Osteocyte (in vitro differentiated cells): ENCODE data around the gene KAZN. TPM values are rescaled to one million over a fixed set of nuclear protein-coding genes. Genes with fewer than 3 reads are reported as not detected.

ENCODE experiments used
- DNase-seq: peaks from one replicate; pipeline ENCODE4 v3.0.0; 2021; ENCODE audit warnings: mixed read lengths; ENCODE audit not compliant: unreplicated experiment; ENCODE audit errors: extremely low spot score
- H3K27ac Mint-ChIP-seq: one replicate; pipeline ENCODE4 v1.8.0; 2021; ENCODE audit warnings: mild to moderate bottlenecking, mixed read lengths; ENCODE audit not compliant: unreplicated experiment
- H3K27me3 Mint-ChIP-seq: one replicate; pipeline ENCODE4 v1.8.0; 2021; ENCODE audit warnings: mixed read lengths; ENCODE audit not compliant: unreplicated experiment
- H3K36me3 Mint-ChIP-seq: one replicate; pipeline ENCODE4 v1.8.0; 2021; ENCODE audit warnings: mixed read lengths; ENCODE audit not compliant: unreplicated experiment
- H3K4me1 Mint-ChIP-seq: one replicate; pipeline ENCODE4 v1.8.0; 2021; ENCODE audit warnings: mixed read lengths; ENCODE audit not compliant: unreplicated experiment
- H3K4me3 Mint-ChIP-seq: one replicate; pipeline ENCODE4 v1.8.0; 2021; ENCODE audit warnings: mild to moderate bottlenecking, moderate library complexity, mixed read lengths; ENCODE audit not compliant: unreplicated experiment
- H3K9me3 Mint-ChIP-seq: one replicate; pipeline ENCODE4 v1.8.0; 2021; ENCODE audit warnings: mixed read lengths; ENCODE audit not compliant: unreplicated experiment
- CTCF ChIP-seq: fragments of 200-600 bp; sonication (generic); IDR thresholded peaks from 2 replicates; pipeline ENCODE4 v1.5.0; 2021; ENCODE audit warnings: antibody characterized with exemption, mild to moderate bottlenecking, moderate library complexity
- total RNA-seq: library from RNA; stranded (reverse); gene quantifications from 2 replicates; pipeline ENCODE4 v1.2.1, GENCODE V29; 2021

Gene KAZN
- total RNA-seq, 1 donor from 2014 or later = 47.1 TPM

GRCh38 chr1:15151871-15152270 is 553.4 kb downstream of the KAZN start:
- Mint-ChIP-seq H3K27me3 (peaks cover 32% of the 10 kb centered on the region), H3K4me1 (peaks cover 15% of the 10 kb centered on the region), H3K9me3 (no peaks in the 10 kb centered on the region), H3K4me3 (no peak overlapping the region), H3K27ac (no peak overlapping the region), H3K36me3 (no peaks in the 10 kb centered on the region)
- TF ChIP-seq CTCF = no peak
- DNase-seq = no peak

- Mint-ChIP-seq H3K27ac (peak overlapping the region; percentile 79), H3K4me1 (peaks cover 15% of the 10 kb centered on the region), H3K36me3 (no peaks in the 10 kb centered on the region), H3K27me3 (peaks cover 32% of the 10 kb centered on the region), H3K9me3 (no peaks in the 10 kb centered on the region), H3K4me3 (peak overlapping the region; percentile 85)
- DNase-seq = peak; percentile 88
- TF ChIP-seq CTCF = peak; percentile 82
Measured at GRCh38 chr1:15152318-15153183, 554.1 kb downstream of the KAZN start.

- peak within 1 kb of the TSS; percentile 85 for H3K4me3 Mint-ChIP-seq
- no peaks in the 10 kb centered on the region for H3K36me3 Mint-ChIP-seq
- no peak for TF ChIP-seq CTCF
- H3K9me3 Mint-ChIP-seq = no peaks in the 10 kb centered on the region
- H3K4me1 Mint-ChIP-seq = peaks cover 15% of the 10 kb centered on the region
- no peak for DNase-seq
- peak within 1 kb of the TSS; percentile 79 for H3K27ac Mint-ChIP-seq
- peaks cover 27% of the 10 kb centered on the region for H3K27me3 Mint-ChIP-seq
Measured at GRCh38 chr1:15153184-15153841, 554.8 kb downstream of the KAZN start, which contains the start of gene TMEM51. Gene TMEM51, plus strand, starts transcription at chr1:15153747. Its CDS starts 61,341 bp downstream, at chr1:15215088.

GRCh38 chr1:15153842-15154479 is 555.5 kb downstream of the KAZN start:
- peaks cover 22% of the 10 kb centered on the region for H3K27me3 Mint-ChIP-seq
- H3K9me3 Mint-ChIP-seq = no peaks in the 10 kb centered on the region
- no peak overlapping the region for H3K27ac Mint-ChIP-seq
- H3K4me3 Mint-ChIP-seq = peak overlapping the region; percentile 55
- H3K36me3 Mint-ChIP-seq = no peaks in the 10 kb centered on the region
- DNase-seq = peak; percentile 88
- H3K4me1 Mint-ChIP-seq = peaks cover 15% of the 10 kb centered on the region
- peak; percentile 73 for TF ChIP-seq CTCF
